ENCODE results near the gene REM1.

The REM1 gene

DNA sequence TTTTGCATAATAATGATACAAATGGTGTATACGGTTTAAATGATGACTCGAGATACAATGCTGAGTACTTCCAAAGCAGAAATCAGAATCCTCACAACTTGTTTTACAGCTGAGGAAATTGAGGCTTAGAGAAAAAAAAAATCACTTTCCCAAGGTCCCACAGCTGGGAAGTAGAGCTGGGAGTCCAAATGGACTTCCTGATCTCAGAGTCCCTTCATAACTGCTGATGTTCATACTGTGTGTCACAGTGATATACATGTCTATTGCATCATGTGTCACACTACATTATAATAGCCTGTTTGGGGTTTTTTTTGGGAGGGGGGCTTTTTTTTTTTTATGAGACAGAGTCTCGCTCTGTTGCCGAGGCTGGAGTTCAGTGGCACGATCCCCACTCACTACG lies 47.6 kb downstream of the REM1 start:
- CTCF ChIA-PET: interaction anchor here (1.1 kb wide), 1 partner anchor 90 kb away, joined by 4 read pairs; no protein-coding TSS in a partner anchor
- TF ChIP-seq FOXA1 (IDR thresholded peaks at IDR 0.05) (no peak), TARDBP (IDR thresholded peaks at IDR 0.05) (no peak), SUZ12 (IDR thresholded peaks at IDR 0.05) (no peak), FOXK2 (IDR thresholded peaks at IDR 0.05) (no peak), ARNT (IDR thresholded peaks at IDR 0.05) (no peak), NFRKB (IDR thresholded peaks at IDR 0.05) (no peak), SP1 (IDR thresholded peaks at IDR 0.05) (no peak), L3MBTL2 (conservative IDR thresholded peaks at IDR 0.05) (no peak), ELF4 (IDR thresholded peaks at IDR 0.05) (no peak), ZNF384 (IDR thresholded peaks at IDR 0.05) (no peak), FOXM1 (IDR thresholded peaks at IDR 0.05; ENCODE audit: borderline replicate concordance) (no peak), HDGF (IDR thresholded peaks at IDR 0.05; ENCODE audit: borderline replicate concordance) (no peak), BHLHE40 (IDR thresholded peaks at IDR 0.05; ENCODE audit: borderline replicate concordance) (no peak), LEF1 (IDR thresholded peaks at IDR 0.05; ENCODE audit: borderline replicate concordance) (no peak)
- TF ChIP-seq, protein P1, sequence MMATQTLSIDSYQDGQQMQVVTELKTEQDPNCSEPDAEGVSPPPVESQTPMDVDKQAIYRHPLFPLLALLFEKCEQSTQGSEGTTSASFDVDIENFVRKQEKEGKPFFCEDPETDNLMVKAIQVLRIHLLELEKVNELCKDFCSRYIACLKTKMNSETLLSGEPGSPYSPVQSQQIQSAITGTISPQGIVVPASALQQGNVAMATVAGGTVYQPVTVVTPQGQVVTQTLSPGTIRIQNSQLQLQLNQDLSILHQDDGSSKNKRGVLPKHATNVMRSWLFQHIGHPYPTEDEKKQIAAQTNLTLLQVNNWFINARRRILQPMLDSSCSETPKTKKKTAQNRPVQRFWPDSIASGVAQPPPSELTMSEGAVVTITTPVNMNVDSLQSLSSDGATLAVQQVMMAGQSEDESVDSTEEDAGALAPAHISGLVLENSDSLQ (IDR thresholded peaks at IDR 0.05): no peak
- no peak for DNase-seq (ENCODE audit: extremely low spot score)
- POLR2A ChIA-PET: no interaction called here

DNA sequence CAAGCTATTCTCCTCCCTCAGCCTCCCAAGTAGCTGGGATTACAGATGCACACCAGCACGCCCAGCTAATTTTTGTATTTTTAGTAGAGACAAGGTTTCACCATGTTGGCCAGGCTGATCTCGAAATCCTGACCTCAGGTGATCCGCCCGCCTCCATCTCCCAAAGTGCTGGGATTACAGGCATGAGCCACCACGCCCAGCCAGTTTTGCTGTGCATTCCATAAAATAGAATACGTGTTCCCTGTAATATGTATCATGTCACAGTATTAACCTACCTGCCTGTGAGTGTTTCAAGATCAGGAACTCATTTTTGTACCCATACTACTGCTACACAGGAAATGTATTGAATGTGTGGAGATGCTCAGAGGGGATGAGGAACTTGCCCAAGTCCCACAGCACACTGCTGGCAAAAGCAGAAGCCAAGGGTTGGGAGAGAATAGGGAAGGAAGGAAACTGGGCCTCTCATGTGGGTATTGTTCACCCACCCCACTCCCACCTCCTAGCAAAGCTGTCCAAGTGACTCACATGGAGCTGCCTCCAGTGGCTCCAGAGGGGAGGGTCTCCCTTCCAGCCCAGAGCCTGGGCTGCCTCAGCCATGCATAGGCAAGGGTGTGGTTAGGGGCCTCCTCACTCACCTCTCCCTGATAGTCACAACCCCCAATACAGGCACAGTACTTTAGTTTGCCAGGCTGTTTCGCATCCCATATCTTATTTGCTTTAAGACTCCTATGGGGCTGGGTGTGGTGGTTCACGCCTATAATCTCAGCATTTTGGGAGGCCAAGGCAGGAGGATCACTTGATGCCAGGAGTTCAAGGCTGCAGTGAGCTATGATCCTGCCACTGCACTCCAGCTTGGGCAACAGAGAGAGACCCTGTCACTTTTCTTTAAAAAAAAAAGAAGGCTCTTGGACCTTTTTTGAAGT lies 48.5 kb downstream of the REM1 start:
- TF ChIP-seq TARDBP (IDR thresholded peaks at IDR 0.05): no peak
- no peak for TF ChIP-seq LEF1 (IDR thresholded peaks at IDR 0.05; ENCODE audit: borderline replicate concordance)
- no peak for TF ChIP-seq ARNT (IDR thresholded peaks at IDR 0.05)
- no peak for TF ChIP-seq ZNF384 (IDR thresholded peaks at IDR 0.05)
- TF ChIP-seq L3MBTL2 (conservative IDR thresholded peaks at IDR 0.05): no peak
- no peak for TF ChIP-seq FOXA1 (IDR thresholded peaks at IDR 0.05)
- no peak for TF ChIP-seq CTBP1 (IDR thresholded peaks at IDR 0.05; ENCODE audit: borderline replicate concordance)
- no peak for TF ChIP-seq SP1 (IDR thresholded peaks at IDR 0.05)
- no peak for TF ChIP-seq FOXM1 (IDR thresholded peaks at IDR 0.05; ENCODE audit: borderline replicate concordance)
- TF ChIP-seq FOXK2 (IDR thresholded peaks at IDR 0.05): no peak
- TF ChIP-seq ELF4 (IDR thresholded peaks at IDR 0.05): no peak
- no peak for TF ChIP-seq HDGF (IDR thresholded peaks at IDR 0.05; ENCODE audit: borderline replicate concordance)
- TF ChIP-seq BHLHE40 (IDR thresholded peaks at IDR 0.05; ENCODE audit: borderline replicate concordance): no peak
- TF ChIP-seq SUZ12 (IDR thresholded peaks at IDR 0.05): no peak
- TF ChIP-seq NFRKB (IDR thresholded peaks at IDR 0.05): no peak
- TF ChIP-seq, protein P1 (IDR thresholded peaks at IDR 0.05): no peak
- ChIA-PET POLR2A (no interaction called here), CTCF (interaction anchor here (1.1 kb wide), 1 partner anchor 89 kb away, joined by 4 read pairs; no protein-coding TSS in a partner anchor)
- DNase-seq (ENCODE audit: extremely low spot score): no peak

DNA sequence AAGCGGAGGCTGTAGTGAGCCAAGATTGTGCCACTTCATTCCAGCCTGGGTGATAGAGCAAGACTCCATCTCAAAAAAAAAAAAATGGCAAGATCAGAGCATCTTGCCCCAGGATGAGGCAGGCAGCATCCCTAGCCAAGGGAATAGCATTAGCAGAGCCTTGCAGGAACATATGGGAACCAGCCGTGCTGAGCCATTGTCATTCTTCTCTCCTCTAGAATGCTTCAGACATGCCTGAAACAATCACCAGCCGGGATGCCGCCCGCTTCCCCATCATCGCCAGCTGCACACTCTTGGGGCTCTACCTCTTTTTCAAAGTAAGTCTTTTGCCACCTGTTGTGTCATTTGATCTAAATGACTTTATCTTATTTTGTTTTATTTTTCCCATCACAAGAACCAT lies 52.2 kb downstream of the REM1 start:
- no peak for DNase-seq (ENCODE audit: extremely low spot score)
- ChIA-PET POLR2A (no interaction called here), CTCF (no interaction called here)
- TF ChIP-seq HDGF (IDR thresholded peaks at IDR 0.05; ENCODE audit: borderline replicate concordance) (no peak), FOXM1 (IDR thresholded peaks at IDR 0.05; ENCODE audit: borderline replicate concordance) (no peak), SP1 (IDR thresholded peaks at IDR 0.05) (no peak), ARNT (IDR thresholded peaks at IDR 0.05) (no peak), FOXK2 (IDR thresholded peaks at IDR 0.05) (no peak), L3MBTL2 (conservative IDR thresholded peaks at IDR 0.05) (no peak), BHLHE40 (IDR thresholded peaks at IDR 0.05; ENCODE audit: borderline replicate concordance) (no peak), CTBP1 (IDR thresholded peaks at IDR 0.05; ENCODE audit: borderline replicate concordance) (no peak), SUZ12 (IDR thresholded peaks at IDR 0.05) (no peak), ZNF384 (IDR thresholded peaks at IDR 0.05) (no peak), FOXA1 (IDR thresholded peaks at IDR 0.05) (no peak), TARDBP (IDR thresholded peaks at IDR 0.05) (no peak), NFRKB (IDR thresholded peaks at IDR 0.05) (no peak)
- TF ChIP-seq, protein P1 (IDR thresholded peaks at IDR 0.05): no peak

Data from HEK293T (cell line).